ENCODE measurements around the gene RXYLT1.

GRCh38 chr12:63841011-63841410 lies 61.3 kb downstream of the RXYLT1 start:
- TF ChIP-seq CTCF (IDR thresholded peaks at IDR 0.05) = no peak
- TF ChIP-seq EZH2 (IDR thresholded peaks at IDR 0.05) = no peak

All from neural progenitor cell (in vitro differentiated cells).